Measurements from ENCODE around the gene SLC6A20.

- TF ChIP-seq ELF4 (IDR thresholded peaks at IDR 0.05): no peak
- no peak for TF ChIP-seq BHLHE40 (IDR thresholded peaks at IDR 0.05; ENCODE audit: borderline replicate concordance)
- no peak for TF ChIP-seq ARNT (IDR thresholded peaks at IDR 0.05)
- no peak for TF ChIP-seq FOXM1 (IDR thresholded peaks at IDR 0.05; ENCODE audit: borderline replicate concordance)
- no peak for TF ChIP-seq FOXK2 (IDR thresholded peaks at IDR 0.05)
- TF ChIP-seq SP1 (IDR thresholded peaks at IDR 0.05): no peak
- no peak for TF ChIP-seq TARDBP (IDR thresholded peaks at IDR 0.05)
- TF ChIP-seq SUZ12 (IDR thresholded peaks at IDR 0.05): no peak
- no peak for TF ChIP-seq FOXA1 (IDR thresholded peaks at IDR 0.05)
- TF ChIP-seq, protein P1, sequence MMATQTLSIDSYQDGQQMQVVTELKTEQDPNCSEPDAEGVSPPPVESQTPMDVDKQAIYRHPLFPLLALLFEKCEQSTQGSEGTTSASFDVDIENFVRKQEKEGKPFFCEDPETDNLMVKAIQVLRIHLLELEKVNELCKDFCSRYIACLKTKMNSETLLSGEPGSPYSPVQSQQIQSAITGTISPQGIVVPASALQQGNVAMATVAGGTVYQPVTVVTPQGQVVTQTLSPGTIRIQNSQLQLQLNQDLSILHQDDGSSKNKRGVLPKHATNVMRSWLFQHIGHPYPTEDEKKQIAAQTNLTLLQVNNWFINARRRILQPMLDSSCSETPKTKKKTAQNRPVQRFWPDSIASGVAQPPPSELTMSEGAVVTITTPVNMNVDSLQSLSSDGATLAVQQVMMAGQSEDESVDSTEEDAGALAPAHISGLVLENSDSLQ (IDR thresholded peaks at IDR 0.05): no peak
- TF ChIP-seq CTBP1 (IDR thresholded peaks at IDR 0.05; ENCODE audit: borderline replicate concordance): no peak
- TF ChIP-seq NFRKB (IDR thresholded peaks at IDR 0.05): no peak
- no peak for TF ChIP-seq LEF1 (IDR thresholded peaks at IDR 0.05; ENCODE audit: borderline replicate concordance)
- TF ChIP-seq HDGF (IDR thresholded peaks at IDR 0.05; ENCODE audit: borderline replicate concordance): no peak
These were observed 59.6 kb downstream of the SLC6A20 start for GRCh38 chr3:45736707-45737106.
